Testis (tissue), 2 donors: ENCODE measurements around the gene FOXK1.

ENCODE experiments used
- POLR2A ChIP-seq: fragments of 450-650 bp; IDR thresholded peaks from one replicate; pipeline ENCODE4 v1.6.1; 2017; ENCODE audit warnings: antibody characterized with exemption, mild to moderate bottlenecking, moderate library complexity
- TF ChIP-seq, protein P1 (sequence below), 3 experiments: fragments of 450-650 bp in 2 of 3; fragments of 200-600 bp in 1 of 3; sonication (generic) in 1 of 3; IDR thresholded peaks; one replicate each; pipeline ENCODE4 v1.5.1; 2016 to 2019; ENCODE audit warnings: antibody characterized with exemption in 3 of 3, mild to moderate bottlenecking in 2 of 3, moderate library complexity in 1 of 3

DNA sequence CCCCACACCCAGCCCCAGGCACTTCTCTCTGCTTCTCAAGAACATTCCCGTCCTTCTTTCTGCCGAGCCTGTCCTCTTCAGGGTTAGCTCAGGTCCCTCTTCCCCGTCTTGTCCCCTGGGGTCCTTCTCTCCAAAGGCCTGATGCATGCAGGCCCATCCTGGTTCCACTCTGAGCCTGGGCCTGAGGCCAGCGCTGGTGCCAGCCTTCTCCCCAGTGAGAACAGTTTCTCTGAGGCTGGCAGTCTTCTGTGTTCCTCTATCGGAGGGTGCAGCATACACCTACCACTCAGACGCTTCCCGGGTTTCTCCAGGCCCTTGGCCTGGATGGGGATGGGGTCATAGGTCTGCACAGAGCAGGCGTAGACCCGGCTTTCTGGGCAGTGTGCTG lies 108.0 kb downstream of the FOXK1 start:
- TF ChIP-seq POLR2A = no peak
- TF ChIP-seq, protein P1, sequence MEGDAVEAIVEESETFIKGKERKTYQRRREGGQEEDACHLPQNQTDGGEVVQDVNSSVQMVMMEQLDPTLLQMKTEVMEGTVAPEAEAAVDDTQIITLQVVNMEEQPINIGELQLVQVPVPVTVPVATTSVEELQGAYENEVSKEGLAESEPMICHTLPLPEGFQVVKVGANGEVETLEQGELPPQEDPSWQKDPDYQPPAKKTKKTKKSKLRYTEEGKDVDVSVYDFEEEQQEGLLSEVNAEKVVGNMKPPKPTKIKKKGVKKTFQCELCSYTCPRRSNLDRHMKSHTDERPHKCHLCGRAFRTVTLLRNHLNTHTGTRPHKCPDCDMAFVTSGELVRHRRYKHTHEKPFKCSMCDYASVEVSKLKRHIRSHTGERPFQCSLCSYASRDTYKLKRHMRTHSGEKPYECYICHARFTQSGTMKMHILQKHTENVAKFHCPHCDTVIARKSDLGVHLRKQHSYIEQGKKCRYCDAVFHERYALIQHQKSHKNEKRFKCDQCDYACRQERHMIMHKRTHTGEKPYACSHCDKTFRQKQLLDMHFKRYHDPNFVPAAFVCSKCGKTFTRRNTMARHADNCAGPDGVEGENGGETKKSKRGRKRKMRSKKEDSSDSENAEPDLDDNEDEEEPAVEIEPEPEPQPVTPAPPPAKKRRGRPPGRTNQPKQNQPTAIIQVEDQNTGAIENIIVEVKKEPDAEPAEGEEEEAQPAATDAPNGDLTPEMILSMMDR (IDR thresholded peaks at IDR 0.05) = no peak
